K562 (cell line): ENCODE measurements around the gene DAGLA. TPM values are rescaled to one million over a fixed set of nuclear protein-coding genes. Genes with fewer than 3 reads are reported as not detected.

Source experiments
- BCL6 ChIP-seq: fragments of 250-450 bp; sonication (Bioruptor Pico); IDR thresholded peaks from 2 replicates; pipeline ENCODE4 v1.4.0; 2020
- CTBP1 ChIP-seq: fragments of 450-650 bp; IDR thresholded peaks from 2 replicates; pipeline ENCODE4 v1.6.1; 2016; ENCODE audit warnings: borderline replicate concordance
- HNRNPLL ChIP-seq: fragments of 200-400 bp; formaldehyde crosslinking; IDR thresholded peaks from 2 replicates; pipeline ENCODE4 v1.6.1; 2017; ENCODE audit warnings: low read length, low read depth, mild to moderate bottlenecking; ENCODE audit not compliant: poor library complexity, severe bottlenecking
- PATZ1 ChIP-seq: fragments of 250-450 bp; sonication (Bioruptor Pico); IDR thresholded peaks from 2 replicates; pipeline ENCODE4 v1.5.0; 2020; ENCODE audit warnings: mild to moderate bottlenecking, borderline replicate concordance
- POLR2A ChIP-seq: fragments of 450-650 bp; conservative IDR thresholded peaks from 2 replicates; pipeline ENCODE4 v1.6.1; 2016
- PTTG1 ChIP-seq: fragments of 450-650 bp; IDR thresholded peaks from 2 replicates; pipeline ENCODE4 v1.6.1; 2016; ENCODE audit warnings: low read depth, mild to moderate bottlenecking, missing genetic modification characterization, missing compliant biosample characterization
- ZBTB49 ChIP-seq: sonication (generic); formaldehyde crosslinking; IDR thresholded peaks from 2 replicates; pipeline ENCODE4 v1.8.0; 2022; ENCODE audit warnings: missing genetic modification reagents, mild to moderate bottlenecking, borderline replicate concordance
- ZSCAN32 ChIP-seq: fragments of 450-650 bp; formaldehyde crosslinking; IDR thresholded peaks from 2 replicates; pipeline ENCODE4 v1.4.0; 2020; ENCODE audit warnings: mild to moderate bottlenecking, moderate library complexity
- polyA plus RNA-seq, 8 experiments: library from polyadenylated mRNA; depleted of rRNA in 4 of 8; stranded (reverse) in 5 of 8; unstranded in 3 of 8; fragments of >200 nt; fragmentation: Nextera tagmentation in 2 of 8; fragmentation: Illumina TruSeq in 1 of 8; extraction: Ambion mirVana in 2 of 8; extraction: Trizol in 1 of 8; gene quantifications; 2 replicates each; pipeline versions ENCODE4 v1.2.1 to v1.2.3, GENCODE V29; 2011 to 2014; ENCODE audit warnings: inconsistent platforms in 1 of 8, missing spikeins in 1 of 8
- total RNA-seq, 7 experiments: library from RNA; depleted of rRNA in 6 of 7; stranded (reverse); fragments of >200 nt in 6 of 7; fragmentation: Illumina TruSeq in 2 of 7; extraction: Trizol in 2 of 7; gene quantifications; 2 replicates each; pipeline versions ENCODE4 v1.2.1 to v1.2.3, GENCODE V29; 2011 to 2021; ENCODE audit warnings: low replicate concordance in 1 of 7
- TF ChIP-seq, protein P1 (sequence below): fragments of 200-600 bp; sonication (generic); IDR thresholded peaks from one replicate; pipeline ENCODE4 v1.6.1; 2012; ENCODE audit warnings: mild to moderate bottlenecking, low read depth, low read length, inconsistent platforms
- TF ChIP-seq, protein P2 (sequence below): fragments of 250-450 bp; sonication (Bioruptor Pico); IDR thresholded peaks from 2 replicates; pipeline ENCODE4 v1.4.0; 2020; ENCODE audit warnings: mild to moderate bottlenecking, moderate library complexity

Gene DAGLA
- total and polyA plus RNA-seq, 9 of the 15 experiments (the other 6 are each of a cell fraction or from before 2014, with no cell fraction given), result 0.03 to 0.16 (median 0.04) TPM; not detected in 4

- TF ChIP-seq, protein P1, sequence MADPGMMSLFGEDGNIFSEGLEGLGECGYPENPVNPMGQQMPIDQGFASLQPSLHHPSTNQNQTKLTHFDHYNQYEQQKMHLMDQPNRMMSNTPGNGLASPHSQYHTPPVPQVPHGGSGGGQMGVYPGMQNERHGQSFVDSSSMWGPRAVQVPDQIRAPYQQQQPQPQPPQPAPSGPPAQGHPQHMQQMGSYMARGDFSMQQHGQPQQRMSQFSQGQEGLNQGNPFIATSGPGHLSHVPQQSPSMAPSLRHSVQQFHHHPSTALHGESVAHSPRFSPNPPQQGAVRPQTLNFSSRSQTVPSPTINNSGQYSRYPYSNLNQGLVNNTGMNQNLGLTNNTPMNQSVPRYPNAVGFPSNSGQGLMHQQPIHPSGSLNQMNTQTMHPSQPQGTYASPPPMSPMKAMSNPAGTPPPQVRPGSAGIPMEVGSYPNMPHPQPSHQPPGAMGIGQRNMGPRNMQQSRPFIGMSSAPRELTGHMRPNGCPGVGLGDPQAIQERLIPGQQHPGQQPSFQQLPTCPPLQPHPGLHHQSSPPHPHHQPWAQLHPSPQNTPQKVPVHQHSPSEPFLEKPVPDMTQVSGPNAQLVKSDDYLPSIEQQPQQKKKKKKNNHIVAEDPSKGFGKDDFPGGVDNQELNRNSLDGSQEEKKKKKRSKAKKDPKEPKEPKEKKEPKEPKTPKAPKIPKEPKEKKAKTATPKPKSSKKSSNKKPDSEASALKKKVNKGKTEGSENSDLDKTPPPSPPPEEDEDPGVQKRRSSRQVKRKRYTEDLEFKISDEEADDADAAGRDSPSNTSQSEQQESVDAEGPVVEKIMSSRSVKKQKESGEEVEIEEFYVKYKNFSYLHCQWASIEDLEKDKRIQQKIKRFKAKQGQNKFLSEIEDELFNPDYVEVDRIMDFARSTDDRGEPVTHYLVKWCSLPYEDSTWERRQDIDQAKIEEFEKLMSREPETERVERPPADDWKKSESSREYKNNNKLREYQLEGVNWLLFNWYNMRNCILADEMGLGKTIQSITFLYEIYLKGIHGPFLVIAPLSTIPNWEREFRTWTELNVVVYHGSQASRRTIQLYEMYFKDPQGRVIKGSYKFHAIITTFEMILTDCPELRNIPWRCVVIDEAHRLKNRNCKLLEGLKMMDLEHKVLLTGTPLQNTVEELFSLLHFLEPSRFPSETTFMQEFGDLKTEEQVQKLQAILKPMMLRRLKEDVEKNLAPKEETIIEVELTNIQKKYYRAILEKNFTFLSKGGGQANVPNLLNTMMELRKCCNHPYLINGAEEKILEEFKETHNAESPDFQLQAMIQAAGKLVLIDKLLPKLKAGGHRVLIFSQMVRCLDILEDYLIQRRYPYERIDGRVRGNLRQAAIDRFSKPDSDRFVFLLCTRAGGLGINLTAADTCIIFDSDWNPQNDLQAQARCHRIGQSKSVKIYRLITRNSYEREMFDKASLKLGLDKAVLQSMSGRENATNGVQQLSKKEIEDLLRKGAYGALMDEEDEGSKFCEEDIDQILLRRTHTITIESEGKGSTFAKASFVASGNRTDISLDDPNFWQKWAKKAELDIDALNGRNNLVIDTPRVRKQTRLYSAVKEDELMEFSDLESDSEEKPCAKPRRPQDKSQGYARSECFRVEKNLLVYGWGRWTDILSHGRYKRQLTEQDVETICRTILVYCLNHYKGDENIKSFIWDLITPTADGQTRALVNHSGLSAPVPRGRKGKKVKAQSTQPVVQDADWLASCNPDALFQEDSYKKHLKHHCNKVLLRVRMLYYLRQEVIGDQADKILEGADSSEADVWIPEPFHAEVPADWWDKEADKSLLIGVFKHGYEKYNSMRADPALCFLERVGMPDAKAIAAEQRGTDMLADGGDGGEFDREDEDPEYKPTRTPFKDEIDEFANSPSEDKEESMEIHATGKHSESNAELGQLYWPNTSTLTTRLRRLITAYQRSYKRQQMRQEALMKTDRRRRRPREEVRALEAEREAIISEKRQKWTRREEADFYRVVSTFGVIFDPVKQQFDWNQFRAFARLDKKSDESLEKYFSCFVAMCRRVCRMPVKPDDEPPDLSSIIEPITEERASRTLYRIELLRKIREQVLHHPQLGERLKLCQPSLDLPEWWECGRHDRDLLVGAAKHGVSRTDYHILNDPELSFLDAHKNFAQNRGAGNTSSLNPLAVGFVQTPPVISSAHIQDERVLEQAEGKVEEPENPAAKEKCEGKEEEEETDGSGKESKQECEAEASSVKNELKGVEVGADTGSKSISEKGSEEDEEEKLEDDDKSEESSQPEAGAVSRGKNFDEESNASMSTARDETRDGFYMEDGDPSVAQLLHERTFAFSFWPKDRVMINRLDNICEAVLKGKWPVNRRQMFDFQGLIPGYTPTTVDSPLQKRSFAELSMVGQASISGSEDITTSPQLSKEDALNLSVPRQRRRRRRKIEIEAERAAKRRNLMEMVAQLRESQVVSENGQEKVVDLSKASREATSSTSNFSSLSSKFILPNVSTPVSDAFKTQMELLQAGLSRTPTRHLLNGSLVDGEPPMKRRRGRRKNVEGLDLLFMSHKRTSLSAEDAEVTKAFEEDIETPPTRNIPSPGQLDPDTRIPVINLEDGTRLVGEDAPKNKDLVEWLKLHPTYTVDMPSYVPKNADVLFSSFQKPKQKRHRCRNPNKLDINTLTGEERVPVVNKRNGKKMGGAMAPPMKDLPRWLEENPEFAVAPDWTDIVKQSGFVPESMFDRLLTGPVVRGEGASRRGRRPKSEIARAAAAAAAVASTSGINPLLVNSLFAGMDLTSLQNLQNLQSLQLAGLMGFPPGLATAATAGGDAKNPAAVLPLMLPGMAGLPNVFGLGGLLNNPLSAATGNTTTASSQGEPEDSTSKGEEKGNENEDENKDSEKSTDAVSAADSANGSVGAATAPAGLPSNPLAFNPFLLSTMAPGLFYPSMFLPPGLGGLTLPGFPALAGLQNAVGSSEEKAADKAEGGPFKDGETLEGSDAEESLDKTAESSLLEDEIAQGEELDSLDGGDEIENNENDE, result no peak
- TF ChIP-seq PTTG1 (tag), result no peak
- TF ChIP-seq BCL6 (CRISPR knock-in tag), result no peak
- TF ChIP-seq, protein P2, sequence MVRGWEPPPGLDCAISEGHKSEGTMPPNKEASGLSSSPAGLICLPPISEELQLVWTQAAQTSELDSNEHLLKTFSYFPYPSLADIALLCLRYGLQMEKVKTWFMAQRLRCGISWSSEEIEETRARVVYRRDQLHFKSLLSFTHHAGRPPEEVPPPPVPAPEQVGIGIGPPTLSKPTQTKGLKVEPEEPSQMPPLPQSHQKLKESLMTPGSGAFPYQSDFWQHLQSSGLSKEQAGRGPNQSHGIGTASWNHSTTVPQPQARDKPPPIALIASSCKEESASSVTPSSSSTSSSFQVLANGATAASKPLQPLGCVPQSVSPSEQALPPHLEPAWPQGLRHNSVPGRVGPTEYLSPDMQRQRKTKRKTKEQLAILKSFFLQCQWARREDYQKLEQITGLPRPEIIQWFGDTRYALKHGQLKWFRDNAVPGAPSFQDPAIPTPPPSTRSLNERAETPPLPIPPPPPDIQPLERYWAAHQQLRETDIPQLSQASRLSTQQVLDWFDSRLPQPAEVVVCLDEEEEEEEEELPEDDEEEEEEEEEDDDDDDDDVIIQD, result no peak
- no peak for TF ChIP-seq POLR2A
- no peak for TF ChIP-seq PATZ1 (CRISPR knock-in tag)
- TF ChIP-seq ZBTB49 (CRISPR knock-in tag), result no peak
- peak; percentile 19 for TF ChIP-seq HNRNPLL
- peak; percentile 39; the same call in 1 of the 2 replicates for TF ChIP-seq CTBP1
- no peak for TF ChIP-seq ZSCAN32 (CRISPR knock-in tag)
Observed at GRCh38 chr11:61749591-61750217, 69.5 kb downstream of the DAGLA start (continued).
